Activated naive CD4-positive, alpha-beta T cell (primary cell): ENCODE data around the gene MICAL3.

ENCODE experiments used
- DNase-seq, 4 experiments: peaks; one replicate each; lab custom pipeline; 2025; lab: John Stamatoyannopoulos, UW

The MICAL3 gene

GRCh38 chr22:17761138-17761488, 263.2 kb downstream of the MICAL3 start:
- DNase-seq, result no peak

- DNase-seq, result peak in 1 of 4 experiments; percentile 36
These were observed 270.0 kb downstream of the MICAL3 start for GRCh38 chr22:17754233-17754925.

GRCh38 chr22:17753401-17753989, 270.9 kb downstream of the MICAL3 start:
- no peak for DNase-seq

- DNase-seq, result no peak
These were observed 272.8 kb downstream of the MICAL3 start for GRCh38 chr22:17751596-17751995.

DNA sequence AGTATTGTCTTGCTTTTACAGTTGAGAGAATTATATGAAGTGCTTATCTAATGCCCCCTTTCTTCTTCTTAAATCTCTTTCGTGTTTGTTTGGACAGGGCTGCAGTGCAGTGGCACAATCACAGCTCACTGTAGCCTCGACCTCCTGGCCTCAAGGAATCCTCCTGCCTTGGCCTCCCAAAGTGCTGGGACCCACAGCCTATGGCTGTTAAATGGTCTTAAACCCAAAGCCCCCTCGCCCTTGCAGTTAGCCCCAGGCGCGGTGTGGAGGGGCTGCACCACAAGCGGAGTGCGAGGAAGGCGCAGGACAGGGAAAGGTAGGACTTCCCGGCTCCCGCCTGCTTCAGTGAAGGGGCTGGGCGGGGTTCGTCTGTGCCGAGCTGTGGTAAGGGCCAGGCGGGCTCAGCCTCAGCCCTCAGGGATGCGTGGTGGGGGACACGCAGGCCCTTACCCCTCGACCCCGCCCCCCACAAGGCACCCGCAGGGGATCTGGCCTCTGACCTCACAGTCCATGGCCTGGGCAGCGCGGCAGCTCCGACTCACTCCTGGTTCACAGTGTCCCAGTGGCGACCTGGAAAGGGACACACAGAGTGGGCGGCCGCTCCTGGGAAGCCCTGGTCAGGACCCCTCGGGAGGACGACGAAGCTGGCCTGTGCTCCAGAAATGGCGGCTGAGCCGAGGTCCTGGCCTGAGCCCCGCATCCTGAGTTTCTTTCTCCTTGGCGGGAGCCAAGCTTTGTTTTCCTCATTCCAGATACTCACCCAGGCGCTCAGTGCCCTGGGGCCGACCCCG, 274.6 kb downstream of the MICAL3 start:
- DNase-seq, result no peak

- DNase-seq, result no peak
These were observed 275.6 kb downstream of the MICAL3 start for GRCh38 chr22:17748555-17749353.

DNA sequence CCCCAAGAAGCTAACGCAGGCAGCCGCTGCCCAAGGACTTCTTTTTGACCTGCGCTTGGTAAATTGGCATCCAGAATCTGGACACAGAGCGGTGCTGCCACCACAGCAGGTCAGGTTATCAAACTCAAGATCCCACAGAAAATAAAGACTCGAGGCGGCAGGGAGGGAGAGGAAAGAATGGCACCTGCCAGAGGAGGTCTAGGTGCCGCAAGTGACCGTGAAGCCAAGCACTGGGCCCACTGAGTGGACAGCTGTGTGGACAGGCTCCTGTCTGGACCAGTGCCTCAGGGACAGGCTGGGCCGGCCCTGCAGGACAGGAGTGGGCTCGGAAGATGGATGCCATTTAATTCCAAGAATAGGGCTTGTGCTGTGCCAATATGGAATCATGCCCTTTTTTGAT, 277.4 kb downstream of the MICAL3 start:
- no peak for DNase-seq

DNA sequence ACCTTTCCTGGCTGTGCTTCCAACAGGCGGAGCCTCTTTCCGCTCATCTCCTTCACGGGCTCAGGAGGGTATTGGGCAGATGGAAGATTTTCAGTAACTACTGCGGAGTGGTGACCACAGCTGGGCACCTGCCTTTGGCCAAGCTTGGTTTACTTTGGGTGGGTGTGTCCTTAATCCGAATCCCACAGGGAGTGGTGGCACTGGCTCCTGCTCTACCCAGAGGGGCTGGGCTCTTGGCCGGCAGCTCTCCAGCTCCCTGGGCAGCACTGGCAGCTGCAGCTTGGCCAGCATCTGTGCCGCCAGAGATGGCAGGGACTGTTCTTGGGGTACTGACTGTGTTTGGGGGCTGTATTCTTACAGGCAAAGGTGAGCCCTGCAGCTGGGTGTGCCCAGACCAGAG, 279.9 kb downstream of the MICAL3 start:
- DNase-seq, result no peak

GRCh38 chr22:17743661-17744411, 280.5 kb downstream of the MICAL3 start:
- no peak for DNase-seq

DNA sequence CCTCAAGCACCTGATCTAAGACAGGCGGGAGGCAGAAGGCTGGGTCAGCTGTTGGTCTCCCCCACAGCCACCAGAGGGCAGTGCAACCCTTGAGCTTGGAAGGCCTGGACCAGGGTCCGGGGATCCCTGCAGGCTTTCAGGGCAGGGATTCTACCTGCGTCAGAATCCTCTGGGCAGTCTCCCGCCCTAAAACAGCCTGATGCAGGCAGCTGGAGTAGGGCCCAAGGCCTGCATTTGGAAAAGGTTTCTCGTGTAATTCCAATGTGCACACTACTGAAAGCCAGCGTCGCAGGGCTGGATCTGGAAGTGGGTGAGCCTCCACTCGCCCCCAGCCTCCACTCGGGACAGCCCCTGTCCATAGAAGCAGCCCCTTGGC, 281.8 kb downstream of the MICAL3 start:
- DNase-seq, result peak; percentile 12 to 56 (median 36)

DNA sequence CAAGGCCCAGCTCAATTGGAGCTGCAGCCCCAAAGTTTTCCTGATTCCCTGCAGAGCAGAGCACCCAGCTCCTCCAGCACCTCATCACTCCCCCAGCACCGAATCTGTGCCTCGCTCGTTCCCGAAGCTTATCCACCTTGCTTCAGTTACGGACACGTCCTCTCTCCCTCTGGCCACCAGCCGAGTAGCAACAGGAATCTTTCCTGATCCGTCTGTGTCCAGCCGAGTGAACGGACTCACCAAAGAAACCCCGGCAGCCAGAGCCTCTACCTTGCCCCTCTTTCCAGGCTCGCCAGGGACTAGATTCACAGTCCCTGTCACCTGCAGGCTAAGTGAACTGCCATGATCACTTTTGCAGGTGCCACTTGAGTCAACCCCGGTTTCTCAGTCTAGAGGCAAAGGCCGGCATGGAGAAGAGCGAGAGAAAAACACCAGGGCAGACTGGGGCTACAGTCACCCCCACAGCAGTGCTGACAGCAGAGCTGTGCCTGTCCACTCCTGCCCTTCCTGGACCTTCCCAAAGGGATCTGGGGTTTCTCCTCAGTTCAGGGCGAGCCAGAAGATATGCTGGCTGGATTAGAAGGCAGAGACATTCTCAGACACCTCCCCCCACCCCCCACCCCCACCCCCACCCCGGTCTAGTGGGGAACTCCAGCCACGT, 282.4 kb downstream of the MICAL3 start:
- no peak for DNase-seq

GRCh38 chr22:17739196-17739975, 285.0 kb downstream of the MICAL3 start:
- no peak for DNase-seq

DNA sequence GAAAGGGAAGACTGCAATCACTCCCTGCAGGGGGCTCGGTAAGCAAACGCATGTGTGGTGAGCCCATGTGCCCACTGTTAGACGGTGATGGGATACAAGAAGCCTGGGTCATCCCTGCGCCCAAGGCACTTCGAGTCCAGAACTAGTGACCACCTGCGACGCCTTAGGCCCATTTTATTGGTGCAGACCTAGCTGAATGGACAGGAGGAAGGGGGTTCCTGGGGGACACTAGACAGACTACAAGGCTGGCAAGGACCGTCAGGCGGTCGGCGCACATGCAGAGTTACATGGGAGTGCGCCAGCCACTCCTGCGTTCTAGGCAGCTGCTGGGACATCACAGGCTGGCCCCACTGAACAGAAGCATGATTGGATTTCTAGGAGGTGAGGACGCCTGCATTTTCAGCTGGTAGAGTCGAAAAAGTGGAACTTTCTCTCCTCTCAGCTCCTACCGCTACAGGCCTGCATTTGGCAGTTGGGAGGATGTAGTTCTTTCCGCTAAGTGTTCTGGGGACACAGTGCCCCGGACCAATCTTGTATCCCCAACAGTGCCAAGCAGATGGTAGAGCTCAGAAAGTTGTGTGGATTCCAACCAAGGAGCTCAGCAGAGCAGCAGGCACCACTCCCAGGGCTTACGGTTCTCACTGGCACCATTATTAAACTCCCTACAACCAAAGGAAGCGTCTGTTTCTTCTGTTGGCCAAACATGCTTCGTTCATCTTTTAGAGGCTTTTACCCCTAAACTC, 285.8 kb downstream of the MICAL3 start:
- DNase-seq, result no peak
